K562 (cell line): ENCODE results near the gene MED13L. TPM values are rescaled to one million over a fixed set of nuclear protein-coding genes. Genes with fewer than 3 reads are reported as not detected.

Experiments
- ATAC-seq: fragments of 200-7000 bp; cut with Tn5 transposase; 3 replicates; pipeline ENCODE4 v1.9.1; 2020; ENCODE audit warnings: moderate library complexity
- BruUV-seq: library from RNA; stranded (reverse); fragments of 400-500 nt; replicated peaks from 2 replicates; lab custom pipeline; 2021; lab: Mats Ljungman, UMichigan
- CTCF ChIA-PET: fragments of 300-600 bp; formaldehyde crosslinking; extraction: SDS; loops from one replicate; lab custom pipeline; 2021; ENCODE audit warnings: low intra/inter-chr PET ratio; lab: Yijun Ruan, JAX
- POLR2A ChIA-PET: fragments of 300-600, 350-650 bp; sonication (Branson Sonifier 250); formaldehyde crosslinking; extraction: SDS; loops from one replicate; lab custom pipeline; 2021; ENCODE audit warnings: antibody characterized with exemption, inconsistent platforms; lab: Yijun Ruan, JAX
- DNase-seq, 4 experiments: peaks; one replicate each; pipeline versions ENCODE4 v3.0.0 to v3.0.0-alpha.2; 2011 to 2018; ENCODE audit warnings: low spot score in 3 of 4, mixed read lengths in 3 of 4; ENCODE audit errors: extremely low read depth in 1 of 4
- FAIRE-seq: peaks from 2 replicates; lab custom pipeline; 2011; peaks lifted over from hg19 to GRCh38; lab: Jason Lieb, UNC
- H2AFZ ChIP-seq: 2 replicates; pipeline ENCODE4 v1.6.0; 2011; ENCODE audit warnings: low read depth, low read length, control low read depth, inconsistent platforms
- H3K27ac ChIP-seq: fragments of 200-600 bp; 3 replicates; pipeline ENCODE4 v1.8.0; 2011; ENCODE audit warnings: low read depth, mild to moderate bottlenecking, control low read depth, inconsistent platforms, low read length, moderate library complexity, mixed read lengths; ENCODE audit errors: extremely low read depth
- H3K27me3 ChIP-seq, 2 experiments: fragments of 300-600 bp in 1 of 2; 2 replicates in 1 of 2; 3 replicates in 1 of 2; pipeline versions ENCODE4 v1.6.0 to v1.8.0; 2011; ENCODE audit warnings: inconsistent platforms in 2 of 2, low read length in 2 of 2, mild to moderate bottlenecking in 1 of 2, mixed read lengths in 1 of 2, moderate library complexity in 1 of 2; ENCODE audit not compliant: control insufficient read depth in 2 of 2, insufficient read depth in 2 of 2
- H3K36me3 ChIP-seq: fragments of 300-600 bp; 3 replicates; pipeline ENCODE4 v1.8.0; 2011; ENCODE audit warnings: mild to moderate bottlenecking, low read length, inconsistent platforms; ENCODE audit not compliant: control insufficient read depth, insufficient read depth
- H3K4me1 ChIP-seq, 2 experiments: fragments of 200-600 bp in 1 of 2; replicated peaks in 1 of 2; 2 replicates in 1 of 2; 3 replicates in 1 of 2; pipeline versions ENCODE4 v1.5.1 to v1.8.0; 2011; ENCODE audit warnings: inconsistent platforms in 2 of 2, low read length in 2 of 2, mild to moderate bottlenecking in 1 of 2, mixed read lengths in 1 of 2, moderate library complexity in 1 of 2; ENCODE audit not compliant: control insufficient read depth in 2 of 2, insufficient read depth in 2 of 2
- H3K4me2 ChIP-seq: 2 replicates; pipeline ENCODE4 v1.6.1; 2011; ENCODE audit warnings: low read length, control low read depth, inconsistent platforms, mixed read lengths; ENCODE audit not compliant: insufficient read depth
- H3K4me3 ChIP-seq: fragments of 200-600 bp; sonication (generic), shearing (Covaris generic); 2 replicates; pipeline ENCODE4 v1.5.1; 2016; ENCODE audit warnings: control low read depth, inconsistent platforms
- H3K79me2 ChIP-seq: fragments of 200-600 bp; 3 replicates; pipeline ENCODE4 v1.8.0; 2011; ENCODE audit warnings: low read length, inconsistent platforms; ENCODE audit not compliant: control insufficient read depth, insufficient read depth
- H3K9ac ChIP-seq, 2 experiments: 2 replicates each; pipeline versions ENCODE4 v1.6.0 to v1.6.1; 2011; ENCODE audit warnings: low read depth in 2 of 2, low read length in 2 of 2, control low read depth in 1 of 2, inconsistent platforms in 1 of 2, mild to moderate bottlenecking in 1 of 2, mixed read lengths in 1 of 2; ENCODE audit not compliant: insufficient read depth in 1 of 2
- H3K9me1 ChIP-seq: one replicate; pipeline ENCODE4 v1.6.0; 2011; ENCODE audit warnings: inconsistent platforms, mild to moderate bottlenecking, low read length, moderate library complexity; ENCODE audit not compliant: control insufficient read depth, insufficient read depth
- H3K9me3 ChIP-seq: replicated peaks from 2 replicates; pipeline ENCODE4 v1.5.1; 2011; ENCODE audit warnings: low read depth, low read length, inconsistent platforms; ENCODE audit not compliant: control insufficient read depth, insufficient read depth
- H4K20me1 ChIP-seq: replicated peaks from 2 replicates; pipeline ENCODE4 v1.6.1; 2011; ENCODE audit warnings: low read length, inconsistent platforms, mixed read lengths; ENCODE audit not compliant: control insufficient read depth, insufficient read depth
- HNRNPK ChIP-seq: fragments of 200-400 bp; formaldehyde crosslinking; IDR thresholded peaks from one replicate; pipeline ENCODE4 v1.6.1; 2018; ENCODE audit warnings: mild to moderate bottlenecking, low read depth, low read length; ENCODE audit not compliant: poor library complexity, severe bottlenecking
- MTA1 ChIP-seq: fragments of 450-650 bp; IDR thresholded peaks from 2 replicates; pipeline ENCODE4 v1.6.1; 2017; ENCODE audit warnings: borderline replicate concordance
- MXI1 ChIP-seq: IDR thresholded peaks from 2 replicates; pipeline ENCODE4 v1.6.1; 2011; ENCODE audit warnings: low read depth, mild to moderate bottlenecking, improper control_type of control experiment, low read length
- SMARCA5 ChIP-seq: fragments of 450-650 bp; IDR thresholded peaks from 2 replicates; pipeline ENCODE4 v1.6.1; 2016
- STAT5B ChIP-seq: fragments of 250-450 bp; sonication (Bioruptor Pico); IDR thresholded peaks from 2 replicates; pipeline ENCODE4 v1.8.0; 2021; ENCODE audit warnings: mild to moderate bottlenecking, inconsistent platforms
- ZNF431 ChIP-seq: sonication (generic); formaldehyde crosslinking; IDR thresholded peaks from 2 replicates; pipeline ENCODE4 v1.8.0; 2022; ENCODE audit warnings: mild to moderate bottlenecking, missing genetic modification reagents
- ZNF584 ChIP-seq: fragments of 200-800 bp; sonication (Bioruptor generic); IDR thresholded peaks from 2 replicates; pipeline ENCODE4 v1.6.1; 2016; ENCODE audit warnings: low read depth, mild to moderate bottlenecking, missing genetic modification characterization, missing compliant biosample characterization
- WGBS: fragments of 100-300 bp; shearing (Covaris generic); methylation state at CpG from one replicate; pipeline ENCODE4 v1.1.6; 2016; ENCODE audit warnings: low coverage, mixed read lengths; ENCODE audit not compliant: insufficient coverage; ENCODE audit errors: missing lambda C conversion rate; 5-methylcytosine and 5-hydroxymethylcytosine counted together
- in situ Hi-C: fragments of 300-500 bp; cut with MboI; formaldehyde crosslinking; loops from 4 replicates; pipeline ENCODE4 v1.15.0; 2018; ENCODE audit warnings: inconsistent platforms, mixed read lengths
- intact Hi-C: fragments of 100-400 bp; cut with micrococcal nuclease; formaldehyde crosslinking; loops from 2 replicates; pipeline ENCODE4 v1.14.2; 2022
- polyA plus RNA-seq, 8 experiments: library from polyadenylated mRNA; depleted of rRNA in 4 of 8; stranded (reverse) in 5 of 8; unstranded in 3 of 8; fragments of >200 nt; fragmentation: Nextera tagmentation in 2 of 8; fragmentation: Illumina TruSeq in 1 of 8; extraction: Ambion mirVana in 2 of 8; extraction: Trizol in 1 of 8; gene quantifications; 2 replicates each; pipeline versions ENCODE4 v1.2.1 to v1.2.3, GENCODE V29; 2011 to 2014; ENCODE audit warnings: inconsistent platforms in 1 of 8, missing spikeins in 1 of 8
- total RNA-seq, 7 experiments: library from RNA; depleted of rRNA in 6 of 7; stranded (reverse); fragments of >200 nt in 6 of 7; fragmentation: Illumina TruSeq in 2 of 7; extraction: Trizol in 2 of 7; gene quantifications; 2 replicates each; pipeline versions ENCODE4 v1.2.1 to v1.2.3, GENCODE V29; 2011 to 2021; ENCODE audit warnings: low replicate concordance in 1 of 7
- TF ChIP-seq, protein P1 (sequence below): fragments of 250-450 bp; sonication (Bioruptor Pico); IDR thresholded peaks from 2 replicates; pipeline ENCODE4 v1.5.0; 2021

The MED13L gene
- total and polyA plus RNA-seq, 9 of the 15 experiments (the other 6 are each of a cell fraction or from before 2014, with no cell fraction given), result 13.4 to 90.3 (median 36.9) TPM

GRCh38 chr12:115956659-115957058 is 320.8 kb downstream of the MED13L start:
- Histone ChIP-seq H3K79me2 (no peaks in the 10 kb centered on the region), H3K9me1 (no peaks in the 10 kb centered on the region), H3K9me3 (no peaks in the 10 kb centered on the region), H3K9ac (no peak overlapping the region), H3K36me3 (peaks cover 30% of the 10 kb centered on the region), H3K27me3 (no peaks in the 10 kb centered on the region), H3K27ac (no peak overlapping the region), H2AFZ (no peak overlapping the region), H3K4me1 (no peaks in the 10 kb centered on the region; a peak in 1 of 5 replicates), H4K20me1 (no peaks in the 10 kb centered on the region), H3K4me3 (no peak overlapping the region), H3K4me2 (no peak overlapping the region)
- no peak for ATAC-seq
- in situ Hi-C loops (loop anchor here (25.0 kb wide), 1 partner anchor 1181 kb away; no protein-coding TSS in a partner anchor), intact Hi-C loops (no loop called here)
- 84% methylated on average over 4 of the region's 4 CpGs for WGBS
- ChIA-PET POLR2A (interaction anchor here (1.8 kb wide), 1 partner anchor 8 kb away, joined by 4 read pairs; no protein-coding TSS in a partner anchor), CTCF (no interaction called here)
- DNase-seq, result no peak
- TF ChIP-seq ZNF584 (CRISPR knock-in tag), result 0 out of 2 replicates have a peak, but pooled peaks have one; percentile 21
- no peak for TF ChIP-seq STAT5B (CRISPR knock-in tag)
- no peak for TF ChIP-seq MXI1
- no peak for TF ChIP-seq MTA1
- TF ChIP-seq SMARCA5, result no peak
- no peak for TF ChIP-seq ZNF431 (CRISPR knock-in tag)
- no peak for FAIRE-seq
- BruUV-seq, result no TSS peak

DNA sequence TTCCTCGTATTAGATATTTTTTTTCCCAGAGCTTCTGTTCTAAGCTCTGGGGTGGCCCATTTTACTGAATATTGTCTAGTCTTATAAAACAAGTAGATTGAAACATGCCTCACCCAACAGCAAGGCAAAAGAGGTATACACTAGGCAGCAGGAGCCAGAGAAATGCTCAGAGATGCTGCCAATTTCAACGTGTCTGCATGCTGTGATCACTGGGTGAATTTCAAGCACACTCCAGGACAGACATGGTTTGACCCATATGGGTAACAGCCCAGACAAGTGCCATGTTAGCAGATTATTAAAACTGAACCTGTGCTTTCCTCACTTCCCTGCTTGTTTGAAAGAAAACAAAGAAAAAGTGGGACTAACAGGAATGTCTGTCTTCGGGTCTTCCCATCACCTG is 321.3 kb downstream of the MED13L start:
- intact Hi-C loops (no loop called here), in situ Hi-C loops (loop anchor here (25.0 kb wide), 1 partner anchor 1181 kb away; no protein-coding TSS in a partner anchor)
- Histone ChIP-seq H4K20me1 (no peaks in the 10 kb centered on the region), H3K27me3 (no peaks in the 10 kb centered on the region), H3K9ac (no peak overlapping the region), H3K36me3 (peaks cover 27% of the 10 kb centered on the region), H3K4me1 (no peaks in the 10 kb centered on the region; a peak in 1 of 5 replicates), H3K9me3 (no peaks in the 10 kb centered on the region), H3K4me3 (no peak overlapping the region), H3K4me2 (no peak overlapping the region), H3K79me2 (no peaks in the 10 kb centered on the region), H2AFZ (no peak overlapping the region), H3K9me1 (no peaks in the 10 kb centered on the region), H3K27ac (no peak overlapping the region)
- CTCF ChIA-PET, result no interaction called here
- FAIRE-seq, result peak; percentile 71
- WGBS, result 80% methylated on average over 3 of the region's 3 CpGs
- no peak for TF ChIP-seq HNRNPK
- TF ChIP-seq, protein P1, sequence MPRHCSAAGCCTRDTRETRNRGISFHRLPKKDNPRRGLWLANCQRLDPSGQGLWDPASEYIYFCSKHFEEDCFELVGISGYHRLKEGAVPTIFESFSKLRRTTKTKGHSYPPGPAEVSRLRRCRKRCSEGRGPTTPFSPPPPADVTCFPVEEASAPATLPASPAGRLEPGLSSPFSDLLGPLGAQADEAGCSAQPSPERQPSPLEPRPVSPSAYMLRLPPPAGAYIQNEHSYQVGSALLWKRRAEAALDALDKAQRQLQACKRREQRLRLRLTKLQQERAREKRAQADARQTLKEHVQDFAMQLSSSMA, result no peak
- no TSS peak for BruUV-seq
- POLR2A ChIA-PET, result no interaction called here
- DNase-seq, result no peak
- no peak for ATAC-seq
